HG02623 (cell line): Measurements from ENCODE around the gene TNNC2.

Experiments
- ATAC-seq: cut with Tn5 transposase; IDR thresholded peaks from one replicate; pipeline ENCODE4 v1.9.1; 2021; ENCODE audit warnings: moderate library complexity; ENCODE audit not compliant: unreplicated experiment

The TNNC2 gene

DNA sequence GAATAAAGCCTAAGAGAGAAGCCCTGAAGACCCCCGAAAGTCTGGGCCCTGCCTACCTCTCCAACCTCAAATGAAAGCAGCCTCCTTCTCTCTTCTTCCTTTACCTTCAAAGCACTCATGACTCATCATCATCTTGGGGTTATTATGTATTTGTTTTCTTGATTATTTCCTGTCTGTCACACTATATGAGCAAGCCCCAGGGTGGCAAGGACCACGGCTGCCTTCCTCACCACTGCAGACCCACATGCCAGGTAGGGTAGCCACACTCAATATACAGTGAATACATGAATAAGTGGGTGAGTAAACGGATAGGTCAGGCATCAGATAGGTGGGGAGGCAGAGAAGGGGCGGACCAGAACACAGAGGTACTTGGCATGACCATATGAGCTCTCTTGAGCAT, 44.2 kb downstream of the TNNC2 start:
- ATAC-seq = no peak

DNA sequence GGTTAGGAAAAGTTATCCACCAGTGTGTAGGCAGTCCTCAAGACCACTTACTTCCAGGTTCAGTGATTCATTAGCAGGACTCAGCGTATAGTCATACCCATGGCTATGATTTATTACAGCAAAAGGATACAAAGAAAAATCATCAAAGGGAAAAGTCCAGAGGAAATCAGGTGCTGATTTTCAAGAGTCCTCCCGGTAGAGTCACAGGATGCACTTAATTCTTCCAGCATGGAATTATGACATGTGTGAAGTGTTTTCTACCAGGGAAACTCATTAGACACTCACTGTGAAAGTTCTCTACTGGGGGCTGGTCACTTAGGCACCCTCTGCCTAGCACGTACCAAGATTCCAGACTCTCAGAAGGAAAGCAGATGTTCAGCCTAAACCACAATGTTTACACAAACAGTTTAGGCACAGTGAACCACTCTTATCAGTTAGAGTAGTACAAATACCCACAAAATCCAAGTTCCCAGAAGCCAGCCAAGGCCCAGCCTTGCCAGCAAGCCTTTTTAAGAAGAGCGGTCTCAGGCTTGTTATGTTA, 45.7 kb downstream of the TNNC2 start:
- ATAC-seq = no peak

DNA sequence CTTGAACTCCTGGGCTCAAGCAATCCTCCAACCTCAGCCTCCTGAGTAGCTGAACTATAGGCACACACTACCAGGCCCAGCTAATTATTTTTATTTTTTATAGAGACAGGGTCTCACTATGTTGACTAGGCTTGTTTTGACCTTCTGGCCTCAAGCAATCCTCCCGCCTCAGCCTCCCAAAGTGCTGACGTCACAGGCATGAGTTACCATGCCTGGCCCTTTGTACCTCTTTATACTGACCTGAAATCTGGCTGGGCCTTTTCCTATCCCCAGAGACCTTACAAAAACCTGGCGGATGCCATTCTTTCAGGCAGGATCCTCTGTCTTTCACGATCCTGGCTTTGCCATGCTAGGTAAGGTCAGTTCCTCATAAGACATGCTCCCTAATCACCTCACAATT, 47.0 kb downstream of the TNNC2 start:
- no peak for ATAC-seq

DNA sequence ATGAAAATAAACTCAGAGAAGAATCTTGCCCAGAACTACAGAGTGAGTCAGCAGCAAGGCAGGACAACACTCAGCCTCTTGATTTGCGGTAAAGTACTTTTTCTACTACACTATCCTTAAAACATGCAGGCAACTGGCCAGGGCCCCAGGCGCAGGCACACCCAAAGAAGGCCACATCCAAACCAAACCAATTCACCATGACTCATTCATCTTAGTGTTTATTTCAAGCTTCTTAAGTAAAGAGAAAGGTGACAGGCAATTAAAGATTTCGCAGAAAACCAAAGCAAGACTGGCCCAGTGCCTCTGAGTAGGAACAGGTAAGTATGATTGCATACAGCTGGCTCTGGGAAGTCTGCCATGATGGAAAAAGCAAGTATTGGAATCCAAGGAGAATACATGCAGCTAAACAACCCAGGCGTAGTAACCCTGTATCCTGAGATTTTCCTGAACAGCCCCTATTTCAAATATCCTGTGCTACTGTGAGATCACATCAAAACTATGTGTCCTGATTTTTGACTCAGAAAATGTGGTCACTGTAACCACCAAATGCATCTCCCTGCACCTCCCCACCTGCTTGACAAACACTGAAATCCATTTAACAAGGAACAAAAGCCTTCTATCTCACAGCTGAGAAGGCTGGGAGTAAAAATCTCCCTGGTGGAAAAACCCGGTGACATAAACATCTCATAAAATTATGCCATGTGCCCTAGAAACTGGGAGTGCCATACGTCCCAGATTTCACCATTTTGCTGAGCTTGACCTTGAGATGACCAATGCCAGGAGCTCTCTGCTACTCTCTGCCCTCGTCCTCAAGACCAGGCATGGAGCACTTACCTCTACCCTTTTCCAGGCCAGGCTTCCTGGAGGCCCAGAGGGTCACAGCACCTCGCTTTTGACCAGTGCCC, 47.8 kb downstream of the TNNC2 start:
- no peak for ATAC-seq

DNA sequence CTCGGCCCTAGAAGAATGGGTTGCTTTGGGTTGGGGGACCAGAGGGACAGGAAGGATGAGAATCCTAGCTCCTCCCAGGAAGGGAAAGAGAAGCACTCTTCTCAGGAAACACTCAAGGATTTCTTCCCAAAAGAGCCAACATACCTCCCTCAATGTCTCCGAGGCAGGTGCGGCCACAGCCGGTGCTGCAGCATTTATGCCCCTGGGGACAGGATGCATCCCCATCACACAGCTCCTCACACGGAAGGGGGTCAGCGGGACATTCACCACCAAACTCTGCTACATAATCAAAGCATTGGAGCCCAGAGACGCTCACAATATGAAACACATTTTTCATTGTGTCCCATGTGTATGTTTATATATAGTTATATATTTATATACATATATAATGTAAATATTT, 50.2 kb downstream of the TNNC2 start:
- no peak for ATAC-seq

DNA sequence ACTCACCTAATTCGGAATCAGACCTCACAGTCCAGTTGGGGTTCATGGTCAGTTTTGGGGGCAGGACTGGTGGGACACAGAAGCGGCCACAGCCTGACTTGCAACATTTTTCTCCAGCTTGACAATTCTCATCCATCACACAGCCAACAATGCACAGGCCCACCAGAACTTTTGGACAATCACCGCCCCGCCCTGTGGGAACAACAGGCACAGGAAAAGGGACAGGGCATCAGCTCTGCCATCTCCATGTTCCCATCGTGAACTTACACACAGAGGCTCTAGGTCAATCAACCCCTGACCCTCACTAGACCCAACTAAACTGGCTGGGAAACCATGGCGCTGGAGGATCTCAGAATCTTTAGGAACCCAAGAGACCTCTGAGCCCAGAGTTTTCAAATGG, 51.7 kb downstream of the TNNC2 start:
- ATAC-seq = no peak

DNA sequence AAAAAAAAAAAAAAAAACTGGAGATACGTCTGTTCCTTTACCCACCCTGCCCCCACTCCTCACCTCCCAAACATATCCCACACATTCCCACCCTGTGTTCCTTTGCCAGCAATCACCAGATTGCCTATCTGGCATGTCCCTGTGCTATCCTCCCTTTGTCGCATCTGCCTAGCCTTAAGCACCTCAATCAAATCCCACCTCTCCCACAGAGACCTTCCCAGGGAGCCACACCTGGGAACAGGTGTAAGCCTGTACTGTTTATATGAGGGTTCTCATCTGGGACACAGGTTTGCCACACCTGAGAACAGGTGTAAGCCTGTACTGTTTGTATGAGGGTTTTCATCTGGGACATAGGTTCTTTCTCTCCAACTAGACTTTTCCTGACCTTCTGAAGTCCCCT, 52.2 kb downstream of the TNNC2 start:
- ATAC-seq = no peak
